ENCODE results near the gene RAD21L1.

Gene RAD21L1

GRCh38 chr20:1294497-1294896, 68.7 kb downstream of the RAD21L1 start:
- no peak overlapping the region for H3K27ac ChIP-seq (ENCODE audit: low read depth, low read length)
- no peaks in the 10 kb centered on the region for H4K20me1 ChIP-seq (ENCODE audit: control insufficient read depth, insufficient read depth, low read depth, low read length)
- H3K4me1 ChIP-seq (ENCODE audit: control insufficient read depth, low read length) = no peaks in the 10 kb centered on the region
- H3K4me2 ChIP-seq (ENCODE audit: low read length) = no peak overlapping the region
- TF ChIP-seq CTCF (IDR thresholded peaks at IDR 0.05; ENCODE audit: low read depth, low read length, poor library complexity, severe bottlenecking) (no peak), EZH2phosphoT487 (IDR thresholded peaks at IDR 0.05; ENCODE audit: borderline replicate concordance, low read length) (no peak)
- no peak overlapping the region for H3K4me3 ChIP-seq (ENCODE audit: low read length)
- no peaks in the 10 kb centered on the region for H3K9me3 ChIP-seq (ENCODE audit: control insufficient read depth, insufficient read depth, low read length)
- no peaks in the 10 kb centered on the region for H3F3A ChIP-seq (ENCODE audit: control insufficient read depth, insufficient read depth)
- H3K36me3 ChIP-seq (ENCODE audit: control insufficient read depth, low read length) = no peaks in the 10 kb centered on the region
- peaks cover 3% of the 10 kb centered on the region; the same call in 1 of the 2 replicates for H3K27me3 ChIP-seq (ENCODE audit: control insufficient read depth, low read length)
- no peaks in the 10 kb centered on the region for H3K79me2 ChIP-seq (ENCODE audit: control insufficient read depth, low read length)
- no peaks in the 10 kb centered on the region for H3K9me2 ChIP-seq (replicated peaks; ENCODE audit: control insufficient read depth, low read length)

- no peaks in the 10 kb centered on the region for H3K36me3 ChIP-seq (ENCODE audit: control insufficient read depth, low read length)
- no peaks in the 10 kb centered on the region for H3K4me1 ChIP-seq (ENCODE audit: control insufficient read depth, low read length)
- no peak overlapping the region for H3K4me2 ChIP-seq (ENCODE audit: low read length)
- no peaks in the 10 kb centered on the region for H3K9me3 ChIP-seq (ENCODE audit: control insufficient read depth, insufficient read depth, low read length)
- TF ChIP-seq EZH2phosphoT487 (IDR thresholded peaks at IDR 0.05; ENCODE audit: borderline replicate concordance, low read length) (no peak), CTCF (IDR thresholded peaks at IDR 0.05; ENCODE audit: low read depth, low read length, poor library complexity, severe bottlenecking) (no peak)
- peaks cover 3% of the 10 kb centered on the region; the same call in 1 of the 2 replicates for H3K27me3 ChIP-seq (ENCODE audit: control insufficient read depth, low read length)
- no peaks in the 10 kb centered on the region for H3F3A ChIP-seq (ENCODE audit: control insufficient read depth, insufficient read depth)
- H3K79me2 ChIP-seq (ENCODE audit: control insufficient read depth, low read length) = no peaks in the 10 kb centered on the region
- H3K4me3 ChIP-seq (ENCODE audit: low read length) = no peak overlapping the region
- no peaks in the 10 kb centered on the region for H3K9me2 ChIP-seq (replicated peaks; ENCODE audit: control insufficient read depth, low read length)
- H4K20me1 ChIP-seq (ENCODE audit: control insufficient read depth, insufficient read depth, low read depth, low read length) = no peaks in the 10 kb centered on the region
- no peak overlapping the region for H3K27ac ChIP-seq (ENCODE audit: low read depth, low read length)
These were observed 69.6 kb downstream of the RAD21L1 start for GRCh38 chr20:1295276-1295930.

GRCh38 chr20:1296117-1296610, 70.3 kb downstream of the RAD21L1 start:
- H3K4me1 ChIP-seq (ENCODE audit: control insufficient read depth, low read length) = no peaks in the 10 kb centered on the region
- no peaks in the 10 kb centered on the region for H3K79me2 ChIP-seq (ENCODE audit: control insufficient read depth, low read length)
- H3K9me2 ChIP-seq (replicated peaks; ENCODE audit: control insufficient read depth, low read length) = no peaks in the 10 kb centered on the region
- no peak overlapping the region for H3K4me2 ChIP-seq (ENCODE audit: low read length)
- no peaks in the 10 kb centered on the region for H3K36me3 ChIP-seq (ENCODE audit: control insufficient read depth, low read length)
- no peaks in the 10 kb centered on the region for H3K9me3 ChIP-seq (ENCODE audit: control insufficient read depth, insufficient read depth, low read length)
- peaks cover 3% of the 10 kb centered on the region; the same call in 1 of the 2 replicates for H3K27me3 ChIP-seq (ENCODE audit: control insufficient read depth, low read length)
- TF ChIP-seq EZH2phosphoT487 (IDR thresholded peaks at IDR 0.05; ENCODE audit: borderline replicate concordance, low read length) = no peak
- TF ChIP-seq CTCF (IDR thresholded peaks at IDR 0.05; ENCODE audit: low read depth, low read length, poor library complexity, severe bottlenecking) = no peak
- H4K20me1 ChIP-seq (ENCODE audit: control insufficient read depth, insufficient read depth, low read depth, low read length) = no peaks in the 10 kb centered on the region
- no peaks in the 10 kb centered on the region for H3F3A ChIP-seq (ENCODE audit: control insufficient read depth, insufficient read depth)
- no peak overlapping the region for H3K4me3 ChIP-seq (ENCODE audit: low read length)
- H3K27ac ChIP-seq (ENCODE audit: low read depth, low read length) = no peak overlapping the region

All from DOHH2 (cell line).